Inflammatory macrophage treated with lipopolysaccharide for 4 hours (primary cell): ENCODE measurements around the gene GAL3ST2.
"Not testable (repeated sequence)": the region's sequence is repeated elsewhere in the genome, so short reads cannot be mapped to it uniquely, and the experiment has no call there.

Experiments
- DNase-seq: peaks from one replicate; pipeline ENCODE4 v3.0.0-alpha.2; 2020

The GAL3ST2 gene

GRCh38 chr2:241748468-241749256 lies 28.0 kb upstream of the GAL3ST2 start:
- DNase-seq: no peak

- DNase-seq: no peak
These were observed 26.4 kb upstream of the GAL3ST2 start for GRCh38 chr2:241750076-241750840.

- no peak for DNase-seq
These were observed 25.5 kb upstream of the GAL3ST2 start for GRCh38 chr2:241751152-241751551.

GRCh38 chr2:241751776-241752175 lies 24.8 kb upstream of the GAL3ST2 start:
- no peak for DNase-seq

- DNase-seq: no peak
These were observed 24.4 kb upstream of the GAL3ST2 start for GRCh38 chr2:241752253-241752652.

- no peak for DNase-seq
These were observed 23.8 kb upstream of the GAL3ST2 start for GRCh38 chr2:241752689-241753276.

GRCh38 chr2:241753493-241753892 lies 23.1 kb upstream of the GAL3ST2 start:
- DNase-seq: no peak

- no peak for DNase-seq
These were observed 22.6 kb upstream of the GAL3ST2 start for GRCh38 chr2:241754042-241754441.

- no peak for DNase-seq
These were observed 21.5 kb upstream of the GAL3ST2 start for GRCh38 chr2:241755166-241755565.

- no peak for DNase-seq
These were observed 20.8 kb upstream of the GAL3ST2 start for GRCh38 chr2:241755777-241756176.

- no peak for DNase-seq
These were observed 17.4 kb upstream of the GAL3ST2 start for GRCh38 chr2:241759067-241759807.

- DNase-seq: not testable (repeated sequence)
These were observed 16.7 kb upstream of the GAL3ST2 start for GRCh38 chr2:241759893-241760292.

- peak; percentile 34 for DNase-seq
These were observed 16.3 kb upstream of the GAL3ST2 start for GRCh38 chr2:241760301-241760771.

GRCh38 chr2:241762321-241762932 lies 14.2 kb upstream of the GAL3ST2 start:
- DNase-seq: no peak

GRCh38 chr2:241762933-241763369 lies 13.7 kb upstream of the GAL3ST2 start:
- DNase-seq: peak; percentile 23

GRCh38 chr2:241763551-241764274 lies 12.9 kb upstream of the GAL3ST2 start:
- peak; percentile 38 for DNase-seq

- peak; percentile 23 for DNase-seq
These were observed 12.1 kb upstream of the GAL3ST2 start for GRCh38 chr2:241764275-241765241.

GRCh38 chr2:241767464-241768250 lies 9.0 kb upstream of the GAL3ST2 start:
- DNase-seq: no peak

GRCh38 chr2:241768251-241768711 lies 8.3 kb upstream of the GAL3ST2 start:
- DNase-seq: no peak
